HEK293 (cell line): ENCODE measurements around the gene RYR2.

ENCODE experiments used
- CTCF ChIA-PET: fragments of 350-600 bp; formaldehyde crosslinking; extraction: SDS; loops from one replicate; lab custom pipeline; 2021; ENCODE audit warnings: antibody characterized with exemption; lab: Yijun Ruan, JAX
- POLR2A ChIA-PET: fragments of 300-600 bp; formaldehyde crosslinking; extraction: SDS; loops from one replicate; lab custom pipeline; 2020; ENCODE audit warnings: antibody characterized with exemption, inconsistent platforms; lab: Yijun Ruan, JAX
- H3K27ac ChIP-seq: fragments of 200-500 bp; sonication (Bioruptor generic); 2 replicates; pipeline ENCODE4 v1.5.1; 2014; ENCODE audit warnings: low read depth, low read length, control low read depth, inconsistent platforms; ENCODE audit errors: extremely low read depth
- H3K36me3 ChIP-seq, 2 experiments: fragments of 200-500 bp in 1 of 2; sonication (Bioruptor generic) in 1 of 2; 1 replicate in 1 of 2; 2 replicates in 1 of 2; pipeline ENCODE4 v1.5.1; 2014 to 2017; ENCODE audit warnings: inconsistent platforms in 2 of 2, low read length in 2 of 2; ENCODE audit not compliant: control insufficient read depth in 2 of 2, insufficient read depth in 1 of 2
- H3K4me1 ChIP-seq: fragments of 200-500 bp; sonication (Bioruptor generic); 2 replicates; pipeline ENCODE4 v1.5.1; 2014; ENCODE audit warnings: mild to moderate bottlenecking, low read length, inconsistent platforms; ENCODE audit not compliant: control insufficient read depth, insufficient read depth
- H3K4me3 ChIP-seq: 2 replicates; pipeline ENCODE4 v1.5.1; 2011; ENCODE audit warnings: low read depth, mild to moderate bottlenecking, control low read depth, low read length, moderate library complexity
- H3K9me3 ChIP-seq: fragments of 200-500 bp; sonication (Bioruptor generic); 2 replicates; pipeline ENCODE4 v1.5.1; 2014; ENCODE audit warnings: low read depth, low read length, inconsistent platforms; ENCODE audit not compliant: control insufficient read depth, insufficient read depth
- KLF16 ChIP-seq: fragments of 450-650 bp; formaldehyde crosslinking; IDR thresholded peaks from 2 replicates; pipeline ENCODE4 v1.5.1; 2017; ENCODE audit warnings: missing biosample characterization, missing genetic modification characterization
- TRIM28 ChIP-seq: IDR thresholded peaks from 2 replicates; pipeline ENCODE4 v1.6.1; 2011; ENCODE audit warnings: low read length, control low read depth, borderline replicate concordance
- ZBTB7A ChIP-seq: fragments of 450-650 bp; formaldehyde crosslinking; IDR thresholded peaks from 2 replicates; pipeline ENCODE4 v1.5.1; 2016; ENCODE audit warnings: low read depth, missing biosample characterization, missing genetic modification characterization
- ZFP41 ChIP-seq: fragments of 450-650 bp; formaldehyde crosslinking; IDR thresholded peaks from 2 replicates; pipeline ENCODE4 v1.5.1; 2016; ENCODE audit warnings: missing biosample characterization, missing genetic modification characterization, borderline replicate concordance
- ZNF138 ChIP-seq: fragments of 450-650 bp; formaldehyde crosslinking; IDR thresholded peaks from 2 replicates; pipeline ENCODE4 v1.5.1; 2016; ENCODE audit warnings: missing biosample characterization, missing genetic modification characterization, borderline replicate concordance
- ZNF146 ChIP-seq: fragments of 450-650 bp; formaldehyde crosslinking; IDR thresholded peaks from 2 replicates; pipeline ENCODE4 v1.5.1; 2016; ENCODE audit warnings: missing biosample characterization, missing genetic modification characterization
- ZNF148 ChIP-seq: fragments of 450-650 bp; formaldehyde crosslinking; IDR thresholded peaks from 2 replicates; pipeline ENCODE4 v1.5.0; 2017; ENCODE audit warnings: missing biosample characterization, missing genetic modification characterization, borderline replicate concordance
- ZNF19 ChIP-seq: fragments of 450-650 bp; formaldehyde crosslinking; IDR thresholded peaks from 2 replicates; pipeline ENCODE4; 2016; ENCODE audit warnings: missing biosample characterization, missing genetic modification characterization, low read depth
- ZNF280D ChIP-seq: fragments of 450-650 bp; formaldehyde crosslinking; IDR thresholded peaks from 2 replicates; pipeline ENCODE4 v1.5.1; 2016; ENCODE audit warnings: missing biosample characterization, missing genetic modification characterization
- ZNF398 ChIP-seq: fragments of 450-650 bp; formaldehyde crosslinking; IDR thresholded peaks from 2 replicates; pipeline ENCODE4 v1.5.1; 2017; ENCODE audit warnings: missing biosample characterization, missing genetic modification characterization
- ZNF529 ChIP-seq: fragments of 450-650 bp; formaldehyde crosslinking; IDR thresholded peaks from 2 replicates; pipeline ENCODE4 v1.5.1; 2017; ENCODE audit warnings: missing genetic modification characterization, missing biosample characterization; ENCODE audit not compliant: insufficient replicate concordance
- ZNF560 ChIP-seq: fragments of 450-650 bp; formaldehyde crosslinking; IDR thresholded peaks from 2 replicates; pipeline ENCODE4 v1.5.1; 2017; ENCODE audit warnings: missing biosample characterization, missing genetic modification characterization, borderline replicate concordance
- ZNF654 ChIP-seq: fragments of 450-650 bp; formaldehyde crosslinking; IDR thresholded peaks from 2 replicates; pipeline ENCODE4 v1.5.1; 2016; ENCODE audit warnings: low read depth, missing biosample characterization, missing genetic modification characterization
- ZNF660 ChIP-seq: fragments of 450-650 bp; IDR thresholded peaks from 2 replicates; pipeline ENCODE4 v1.5.1; 2018; ENCODE audit warnings: missing biosample characterization, mild to moderate bottlenecking, missing genetic modification characterization
- ZNF792 ChIP-seq: fragments of 450-650 bp; formaldehyde crosslinking; IDR thresholded peaks from 2 replicates; pipeline ENCODE4 v1.5.1; 2016; ENCODE audit warnings: missing biosample characterization, missing genetic modification characterization
- ZSCAN5A ChIP-seq: fragments of 450-650 bp; formaldehyde crosslinking; IDR thresholded peaks from 2 replicates; pipeline ENCODE4 v1.5.1; 2016; ENCODE audit warnings: missing biosample characterization, missing genetic modification characterization

Gene RYR2

GRCh38 chr1:237525102-237525501 is 483.1 kb downstream of the RYR2 start:
- ChIA-PET CTCF (no interaction called here), POLR2A (no interaction called here)
- Histone ChIP-seq H3K4me3 (no peak overlapping the region), H3K27ac (no peak overlapping the region), H3K36me3 (no peaks in the 10 kb centered on the region), H3K9me3 (no peaks in the 10 kb centered on the region), H3K4me1 (no peaks in the 10 kb centered on the region)
- TF ChIP-seq ZNF660 (tag by site-specific recombination), result no peak
- TF ChIP-seq ZFP41 (tag by site-specific recombination), result no peak
- TF ChIP-seq ZNF560 (tag by site-specific recombination), result no peak
- no peak for TF ChIP-seq ZBTB7A (tag by site-specific recombination)
- TF ChIP-seq ZNF138 (tag by site-specific recombination), result no peak
- no peak for TF ChIP-seq ZNF280D (tag by site-specific recombination)
- peak; percentile 94 for TF ChIP-seq ZNF146 (tag by site-specific recombination)
- no peak for TF ChIP-seq ZNF148 (tag by site-specific recombination)

GRCh38 chr1:237527761-237528160 is 485.8 kb downstream of the RYR2 start:
- Histone ChIP-seq H3K27ac (no peak overlapping the region), H3K9me3 (no peaks in the 10 kb centered on the region), H3K4me3 (no peak overlapping the region), H3K4me1 (no peaks in the 10 kb centered on the region), H3K36me3 (no peaks in the 10 kb centered on the region)
- ChIA-PET POLR2A (no interaction called here), CTCF (no interaction called here)
- TF ChIP-seq ZNF792 (tag by site-specific recombination) (no peak), ZSCAN5A (tag by site-specific recombination) (no peak), ZNF654 (no peak), TRIM28 (no peak), KLF16 (tag by site-specific recombination) (no peak), ZNF529 (tag by site-specific recombination) (no peak), ZNF19 (tag by site-specific recombination) (no peak), ZNF398 (tag by site-specific recombination) (no peak)
